HCT116 (cell line): Measurements from ENCODE around the gene SLC35G3. TPM values are rescaled to one million over a fixed set of nuclear protein-coding genes. Genes with fewer than 3 reads are reported as not detected.

ENCODE experiments used
- ATAC-seq: fragments of 200-7000 bp; cut with Tn5 transposase; 2 replicates; pipeline ENCODE4 v1.9.1; 2020; ENCODE audit warnings: mild to moderate bottlenecking, moderate library complexity
- BruUV-seq: library from RNA; stranded (reverse); fragments of 400-500 nt; replicated peaks from 2 replicates; lab custom pipeline; 2021; lab: Mats Ljungman, UMichigan
- CTCF ChIA-PET: fragments of 300-600 bp; sonication (Branson Sonifier 250); formaldehyde crosslinking; loops from one replicate; lab custom pipeline; 2021; ENCODE audit warnings: antibody characterized with exemption; lab: Charles Lee
- POLR2A ChIA-PET: fragments of 300-600, 350-600 bp; sonication (Branson Sonifier 250); formaldehyde crosslinking; loops from one replicate; lab custom pipeline; 2021; ENCODE audit warnings: antibody characterized with exemption; lab: Charles Lee
- RAD21 ChIA-PET, 2 experiments: fragments of 300-600 bp; sonication (Branson Sonifier 250); formaldehyde crosslinking; loops; one replicate each; lab custom pipeline; 2023; ENCODE audit warnings: low total read pairs in 2 of 2; ENCODE audit not compliant: uncharacterized antibody in 2 of 2, unreplicated experiment in 2 of 2, low non-redundant PET in 1 of 2; lab: Charles Lee
- DNase-seq: peaks from one replicate; pipeline ENCODE4 v3.0.0-alpha.2; 2010; ENCODE audit warnings: low read depth, low spot score
- H2AFZ ChIP-seq: fragments of 200-600 bp; shearing (Covaris generic), sonication (generic); 2 replicates; pipeline ENCODE4 v1.6.1; 2017; ENCODE audit warnings: low read depth, mixed run types, mixed read lengths, antibody characterized with exemption, low read length; ENCODE audit not compliant: poor library complexity, severe bottlenecking
- H3K27ac ChIP-seq: 2 replicates; pipeline ENCODE4 v1.5.1; 2012; ENCODE audit warnings: low read depth, low read length
- H3K27me3 ChIP-seq: fragments of 200-600 bp; sonication (generic); 2 replicates; pipeline ENCODE4 v1.6.1; 2016; ENCODE audit warnings: mixed run types, low read length, mixed read lengths; ENCODE audit not compliant: insufficient read depth
- H3K36me3 ChIP-seq, 2 experiments: fragments of 200-500 bp in 1 of 2; fragments of 200-600 bp in 1 of 2; sonication (Bioruptor generic) in 1 of 2; sonication (generic) in 1 of 2; 2 replicates each; pipeline versions ENCODE4 v1.5.1 to v1.6.1; 2014 to 2016; ENCODE audit warnings: low read length in 2 of 2, inconsistent platforms in 1 of 2, mixed read lengths in 1 of 2, mixed run types in 1 of 2; ENCODE audit not compliant: insufficient read depth in 2 of 2, control insufficient read depth in 1 of 2
- H3K4me1 ChIP-seq, 2 experiments: fragments of 200-600 bp in 1 of 2; sonication (generic) in 1 of 2; 2 replicates each; pipeline versions ENCODE4 v1.5.1 to v1.6.1; 2012 to 2017; ENCODE audit warnings: low read length in 2 of 2, inconsistent platforms in 1 of 2, mild to moderate bottlenecking in 1 of 2, mixed read lengths in 1 of 2, mixed run types in 1 of 2, moderate library complexity in 1 of 2; ENCODE audit not compliant: insufficient read depth in 2 of 2, control insufficient read depth in 1 of 2
- H3K4me2 ChIP-seq: fragments of 200-600 bp; sonication (generic); 2 replicates; pipeline ENCODE4 v1.6.1; 2017; ENCODE audit warnings: mixed run types, low read length, mixed read lengths
- H3K4me3 ChIP-seq, 2 experiments: fragments of 200-600 bp in 1 of 2; sonication (generic) in 1 of 2; replicated peaks in 1 of 2; 2 replicates each; pipeline ENCODE4 v1.5.1; 2011 to 2016; ENCODE audit warnings: low read length in 2 of 2, control low read depth in 1 of 2, low read depth in 1 of 2, mild to moderate bottlenecking in 1 of 2, mixed read lengths in 1 of 2, mixed run types in 1 of 2
- H3K79me2 ChIP-seq: fragments of 200-600 bp; sonication (generic); 2 replicates; pipeline ENCODE4 v1.6.1; 2017; ENCODE audit warnings: mild to moderate bottlenecking, mixed run types, low read length, moderate library complexity, mixed read lengths; ENCODE audit not compliant: insufficient read depth
- H3K9ac ChIP-seq: fragments of 200-600 bp; sonication (generic); 2 replicates; pipeline ENCODE4 v1.6.1; 2016; ENCODE audit warnings: low read length, mixed read lengths
- H3K9me2 ChIP-seq: fragments of 200-600 bp; sonication (generic), shearing (Covaris generic); 2 replicates; pipeline ENCODE4 v1.6.1; 2017; ENCODE audit warnings: mixed run types, mild to moderate bottlenecking, moderate library complexity; ENCODE audit not compliant: insufficient read depth
- H3K9me3 ChIP-seq, 2 experiments: fragments of 200-500 bp in 1 of 2; fragments of 200-600 bp in 1 of 2; sonication (Bioruptor generic) in 1 of 2; sonication (generic) in 1 of 2; 2 replicates each; pipeline ENCODE4 v1.6.1; 2014 to 2017; ENCODE audit warnings: low read length in 2 of 2, mixed read lengths in 2 of 2, inconsistent platforms in 1 of 2, low read depth in 1 of 2, mild to moderate bottlenecking in 1 of 2, mixed run types in 1 of 2, moderate library complexity in 1 of 2; ENCODE audit not compliant: control insufficient read depth in 1 of 2, insufficient read depth in 1 of 2
- H4K20me1 ChIP-seq: fragments of 200-600 bp; sonication (generic), shearing (Covaris generic); 2 replicates; pipeline ENCODE4 v1.6.1; 2017; ENCODE audit warnings: mixed run types, mild to moderate bottlenecking, moderate library complexity; ENCODE audit not compliant: insufficient read depth
- CBX3 ChIP-seq: IDR thresholded peaks from 2 replicates; pipeline ENCODE4 v1.6.1; 2012; ENCODE audit warnings: low read depth
- CEBPB ChIP-seq: IDR thresholded peaks from 2 replicates; pipeline ENCODE4 v1.6.1; 2012; ENCODE audit warnings: low read depth
- EGR1 ChIP-seq: IDR thresholded peaks from 2 replicates; pipeline ENCODE4 v1.6.1; 2012; ENCODE audit warnings: low read depth
- ELF1 ChIP-seq: IDR thresholded peaks from 2 replicates; pipeline ENCODE4 v1.6.1; 2012; ENCODE audit warnings: low read depth, borderline replicate concordance
- EZH2 ChIP-seq: fragments of 200-600 bp; sonication (generic); IDR thresholded peaks from 2 replicates; pipeline ENCODE4 v1.6.1; 2017; ENCODE audit warnings: antibody characterized with exemption, mixed run types
- JUND ChIP-seq: IDR thresholded peaks from 2 replicates; pipeline ENCODE4 v1.6.1; 2012
- RAD21 ChIP-seq: IDR thresholded peaks from 2 replicates; pipeline ENCODE4 v1.6.1; 2012; ENCODE audit warnings: low read depth, mild to moderate bottlenecking
- SIN3A ChIP-seq: IDR thresholded peaks from 2 replicates; pipeline ENCODE4 v1.6.1; 2012; ENCODE audit warnings: low read depth
- SP1 ChIP-seq: IDR thresholded peaks from 2 replicates; pipeline ENCODE4 v1.6.1; 2012; ENCODE audit warnings: low read depth
- SRF ChIP-seq: IDR thresholded peaks from 2 replicates; pipeline ENCODE4 v1.6.1; 2012; ENCODE audit warnings: low read depth
- TCF7L2 ChIP-seq: IDR thresholded peaks from 2 replicates; pipeline ENCODE4 v1.7.0; 2011; ENCODE audit warnings: borderline replicate concordance, inconsistent platforms; ENCODE audit not compliant: insufficient read depth, insufficient read length; ENCODE audit errors: extremely low read depth
- ZFX ChIP-seq: fragments of 450-650 bp; IDR thresholded peaks from 2 replicates; pipeline ENCODE4 v1.6.1; 2017
- ZNF274 ChIP-seq: fragments of 200-500 bp; sonication (Bioruptor generic); IDR thresholded peaks from 2 replicates; pipeline ENCODE4 v1.6.1; 2014; ENCODE audit warnings: mild to moderate bottlenecking, low read depth, low read length, inconsistent platforms
- intact Hi-C: fragments of 100-400 bp; cut with micrococcal nuclease; formaldehyde crosslinking; loops from 2 replicates; pipeline ENCODE4 v1.10.0; 2022
- total RNA-seq: library from RNA; stranded (reverse); gene quantifications from one replicate; pipeline ENCODE4 v1.2.1, GENCODE V29; 2021; ENCODE audit not compliant: unreplicated experiment
- TF ChIP-seq, protein P1 (sequence below): IDR thresholded peaks from 2 replicates; pipeline ENCODE4 v1.6.1; 2012
- TF ChIP-seq, protein P2 (sequence below): IDR thresholded peaks from 2 replicates; pipeline ENCODE4 v1.6.1; 2011; ENCODE audit warnings: mild to moderate bottlenecking, low read length, moderate library complexity; ENCODE audit not compliant: insufficient replicate concordance; ENCODE audit errors: extremely low read depth
- TF ChIP-seq, protein P3 (sequence below): IDR thresholded peaks from 2 replicates; pipeline ENCODE4 v1.6.1; 2012; ENCODE audit warnings: low read depth

The SLC35G3 gene
- total RNA-seq, 1 experiment from 2014 or later: not detected

DNA sequence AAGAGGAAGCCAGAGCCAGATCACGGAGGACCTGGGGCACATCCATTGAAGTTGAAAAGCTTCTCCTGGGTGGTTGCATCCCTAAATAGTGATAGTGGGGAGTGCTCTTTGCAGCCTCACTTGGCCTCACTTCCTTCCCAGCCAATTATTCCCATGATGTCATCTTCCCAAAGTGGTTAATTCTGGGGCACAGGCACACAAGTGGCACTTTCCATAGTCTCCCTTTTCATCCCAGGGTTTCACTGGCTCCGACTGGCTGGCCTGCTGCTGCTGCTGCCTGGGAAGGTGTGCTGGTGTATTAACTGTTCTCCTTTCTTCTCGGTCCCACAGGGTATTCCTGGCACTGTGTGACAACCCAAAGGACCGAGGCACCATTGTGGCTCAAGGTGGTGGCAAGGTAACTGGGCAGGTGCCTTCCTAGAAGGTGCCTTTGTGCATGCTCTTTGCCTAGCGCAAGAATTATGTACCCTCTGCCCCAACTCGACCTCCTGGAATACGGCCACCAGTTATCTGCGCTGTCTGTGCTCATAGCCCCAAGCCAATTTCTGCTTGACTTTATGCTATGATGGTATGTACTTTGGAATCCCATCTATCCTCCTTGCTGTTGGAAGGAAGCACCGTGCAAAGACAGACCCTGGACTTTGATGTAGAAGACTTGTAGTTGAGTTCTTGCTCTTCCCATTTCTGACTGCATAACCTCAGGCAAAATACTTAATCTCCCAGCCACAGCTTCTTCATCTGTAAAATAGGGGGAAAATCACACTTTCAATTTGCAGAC is 18.4 kb downstream of the SLC35G3 start:
- intact Hi-C loops: loop anchor here (1.0 to 10.0 kb wide), 2 partner anchors 139 to 357 kb away; no protein-coding TSS in a partner anchor

More for the DNA sequence above, 18.4 kb downstream of the SLC35G3 start:
- POLR2A ChIA-PET: interaction anchor here (0.8 kb wide), 1 partner anchor 10 kb away, joined by 3 read pairs; no protein-coding TSS in a partner anchor
- Histone ChIP-seq H3K4me2 (no peak overlapping the region), H3K27ac (no peak overlapping the region), H2AFZ (no peak overlapping the region), H3K4me3 (no peak overlapping the region), H3K4me1 (no peaks in the 10 kb centered on the region), H4K20me1 (no peaks in the 10 kb centered on the region), H3K27me3 (peaks cover 6% of the 10 kb centered on the region; the same call in 1 of the 2 replicates), H3K9ac (no peak overlapping the region), H3K79me2 (no peaks in the 10 kb centered on the region), H3K9me3 (no peaks in the 10 kb centered on the region), H3K36me3 (no peaks in the 10 kb centered on the region), H3K9me2 (no peaks in the 10 kb centered on the region)
- ATAC-seq (no peak), DNase-seq (no peak)
- TF ChIP-seq SIN3A (no peak), CBX3 (no peak), EGR1 (no peak), EZH2 (no peak), ZNF274 (no peak), TCF7L2 (no peak), JUND (no peak), ZFX (no peak), CEBPB (no peak), ELF1 (no peak), SRF (no peak), SP1 (no peak), RAD21 (no peak)
- TF ChIP-seq, protein P1, sequence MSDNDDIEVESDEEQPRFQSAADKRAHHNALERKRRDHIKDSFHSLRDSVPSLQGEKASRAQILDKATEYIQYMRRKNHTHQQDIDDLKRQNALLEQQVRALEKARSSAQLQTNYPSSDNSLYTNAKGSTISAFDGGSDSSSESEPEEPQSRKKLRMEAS: no peak
- TF ChIP-seq, protein P2, sequence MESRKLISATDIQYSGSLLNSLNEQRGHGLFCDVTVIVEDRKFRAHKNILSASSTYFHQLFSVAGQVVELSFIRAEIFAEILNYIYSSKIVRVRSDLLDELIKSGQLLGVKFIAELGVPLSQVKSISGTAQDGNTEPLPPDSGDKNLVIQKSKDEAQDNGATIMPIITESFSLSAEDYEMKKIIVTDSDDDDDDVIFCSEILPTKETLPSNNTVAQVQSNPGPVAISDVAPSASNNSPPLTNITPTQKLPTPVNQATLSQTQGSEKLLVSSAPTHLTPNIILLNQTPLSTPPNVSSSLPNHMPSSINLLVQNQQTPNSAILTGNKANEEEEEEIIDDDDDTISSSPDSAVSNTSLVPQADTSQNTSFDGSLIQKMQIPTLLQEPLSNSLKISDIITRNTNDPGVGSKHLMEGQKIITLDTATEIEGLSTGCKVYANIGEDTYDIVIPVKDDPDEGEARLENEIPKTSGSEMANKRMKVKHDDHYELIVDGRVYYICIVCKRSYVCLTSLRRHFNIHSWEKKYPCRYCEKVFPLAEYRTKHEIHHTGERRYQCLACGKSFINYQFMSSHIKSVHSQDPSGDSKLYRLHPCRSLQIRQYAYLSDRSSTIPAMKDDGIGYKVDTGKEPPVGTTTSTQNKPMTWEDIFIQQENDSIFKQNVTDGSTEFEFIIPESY: no peak
- TF ChIP-seq, protein P3, sequence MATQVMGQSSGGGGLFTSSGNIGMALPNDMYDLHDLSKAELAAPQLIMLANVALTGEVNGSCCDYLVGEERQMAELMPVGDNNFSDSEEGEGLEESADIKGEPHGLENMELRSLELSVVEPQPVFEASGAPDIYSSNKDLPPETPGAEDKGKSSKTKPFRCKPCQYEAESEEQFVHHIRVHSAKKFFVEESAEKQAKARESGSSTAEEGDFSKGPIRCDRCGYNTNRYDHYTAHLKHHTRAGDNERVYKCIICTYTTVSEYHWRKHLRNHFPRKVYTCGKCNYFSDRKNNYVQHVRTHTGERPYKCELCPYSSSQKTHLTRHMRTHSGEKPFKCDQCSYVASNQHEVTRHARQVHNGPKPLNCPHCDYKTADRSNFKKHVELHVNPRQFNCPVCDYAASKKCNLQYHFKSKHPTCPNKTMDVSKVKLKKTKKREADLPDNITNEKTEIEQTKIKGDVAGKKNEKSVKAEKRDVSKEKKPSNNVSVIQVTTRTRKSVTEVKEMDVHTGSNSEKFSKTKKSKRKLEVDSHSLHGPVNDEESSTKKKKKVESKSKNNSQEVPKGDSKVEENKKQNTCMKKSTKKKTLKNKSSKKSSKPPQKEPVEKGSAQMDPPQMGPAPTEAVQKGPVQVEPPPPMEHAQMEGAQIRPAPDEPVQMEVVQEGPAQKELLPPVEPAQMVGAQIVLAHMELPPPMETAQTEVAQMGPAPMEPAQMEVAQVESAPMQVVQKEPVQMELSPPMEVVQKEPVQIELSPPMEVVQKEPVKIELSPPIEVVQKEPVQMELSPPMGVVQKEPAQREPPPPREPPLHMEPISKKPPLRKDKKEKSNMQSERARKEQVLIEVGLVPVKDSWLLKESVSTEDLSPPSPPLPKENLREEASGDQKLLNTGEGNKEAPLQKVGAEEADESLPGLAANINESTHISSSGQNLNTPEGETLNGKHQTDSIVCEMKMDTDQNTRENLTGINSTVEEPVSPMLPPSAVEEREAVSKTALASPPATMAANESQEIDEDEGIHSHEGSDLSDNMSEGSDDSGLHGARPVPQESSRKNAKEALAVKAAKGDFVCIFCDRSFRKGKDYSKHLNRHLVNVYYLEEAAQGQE: no peak
- CTCF ChIA-PET: no interaction called here
- RAD21 ChIA-PET: no interaction called here
- no TSS peak for BruUV-seq
